ENCODE results near the gene KDM4C.

- TF ChIP-seq, protein P1, sequence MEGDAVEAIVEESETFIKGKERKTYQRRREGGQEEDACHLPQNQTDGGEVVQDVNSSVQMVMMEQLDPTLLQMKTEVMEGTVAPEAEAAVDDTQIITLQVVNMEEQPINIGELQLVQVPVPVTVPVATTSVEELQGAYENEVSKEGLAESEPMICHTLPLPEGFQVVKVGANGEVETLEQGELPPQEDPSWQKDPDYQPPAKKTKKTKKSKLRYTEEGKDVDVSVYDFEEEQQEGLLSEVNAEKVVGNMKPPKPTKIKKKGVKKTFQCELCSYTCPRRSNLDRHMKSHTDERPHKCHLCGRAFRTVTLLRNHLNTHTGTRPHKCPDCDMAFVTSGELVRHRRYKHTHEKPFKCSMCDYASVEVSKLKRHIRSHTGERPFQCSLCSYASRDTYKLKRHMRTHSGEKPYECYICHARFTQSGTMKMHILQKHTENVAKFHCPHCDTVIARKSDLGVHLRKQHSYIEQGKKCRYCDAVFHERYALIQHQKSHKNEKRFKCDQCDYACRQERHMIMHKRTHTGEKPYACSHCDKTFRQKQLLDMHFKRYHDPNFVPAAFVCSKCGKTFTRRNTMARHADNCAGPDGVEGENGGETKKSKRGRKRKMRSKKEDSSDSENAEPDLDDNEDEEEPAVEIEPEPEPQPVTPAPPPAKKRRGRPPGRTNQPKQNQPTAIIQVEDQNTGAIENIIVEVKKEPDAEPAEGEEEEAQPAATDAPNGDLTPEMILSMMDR (IDR thresholded peaks at IDR 0.05 in 8 of 11, conservative IDR thresholded peaks at IDR 0.05 in 3 of 11): no peak
- TF ChIP-seq POLR2A (IDR thresholded peaks at IDR 0.05): no peak
These were observed 98.1 kb downstream of the KDM4C start for GRCh38 chr9:6855860-6856259.
